ENCODE measurements around the gene MAPK10. TPM values are rescaled to one million over a fixed set of nuclear protein-coding genes. Genes with fewer than 3 reads are reported as not detected.

Gene MAPK10
- total RNA-seq, 1 donor from 2014 or later: 30.7 TPM

GRCh38 chr4:85940151-85940550 is 419.7 kb downstream of the MAPK10 start:
- DNase-seq (no peak), ATAC-seq (no peak)
- no peak for TF ChIP-seq CTCF (IDR thresholded peaks at IDR 0.05)
- no peaks in the 10 kb centered on the region for H3K27me3 ChIP-seq (ENCODE audit: low read depth)
- H3K4me1 ChIP-seq: no peaks in the 10 kb centered on the region
- no peak overlapping the region for H3K27ac ChIP-seq
- intact Hi-C loops (cut with DNase I): no loop called here
- no peak overlapping the region for H3K4me3 ChIP-seq
- H3K36me3 ChIP-seq: no peaks in the 10 kb centered on the region
- no peaks in the 10 kb centered on the region for H3K9me3 ChIP-seq

Other genes starting within 250 kb of the MAPK10 start
- 77.2 TPM for gene PTPN13, start 234.3 kb upstream of the MAPK10 start, total RNA-seq